ENCODE data around the gene NME9.

- no peak for TF ChIP-seq POLR2AphosphoS5 (IDR thresholded peaks at IDR 0.05; ENCODE audit: low read depth)
- no peak for TF ChIP-seq CTCF (IDR thresholded peaks at IDR 0.05; ENCODE audit: insufficient read depth, low read length)
- no peak for TF ChIP-seq REST (IDR thresholded peaks at IDR 0.05; ENCODE audit: insufficient replicate concordance, low read depth)
Observed at GRCh38 chr3:138271189-138271794, 58.4 kb downstream of the NME9 start.

All from HL-60 (cell line).